ENCODE results near the gene COA1. TPM values are rescaled to one million over a fixed set of nuclear protein-coding genes. Genes with fewer than 3 reads are reported as not detected.
"Not testable (repeated sequence)": the region's sequence is repeated elsewhere in the genome, so short reads cannot be mapped to it uniquely, and the experiment has no call there.

Gene COA1
- total RNA-seq, 1 donor from 2014 or later = 77.8 TPM

GRCh38 chr7:43729924-43730248, 563 bp upstream of the COA1 start:
- DNase-seq (ENCODE audit: low read depth) = no peak

- no peak for DNase-seq (ENCODE audit: low read depth)
These were observed 1.8 kb downstream of the COA1 start for GRCh38 chr7:43727494-43727893.

- DNase-seq (ENCODE audit: low read depth) = no peak
These were observed 2.3 kb downstream of the COA1 start for GRCh38 chr7:43727003-43727402.

DNA sequence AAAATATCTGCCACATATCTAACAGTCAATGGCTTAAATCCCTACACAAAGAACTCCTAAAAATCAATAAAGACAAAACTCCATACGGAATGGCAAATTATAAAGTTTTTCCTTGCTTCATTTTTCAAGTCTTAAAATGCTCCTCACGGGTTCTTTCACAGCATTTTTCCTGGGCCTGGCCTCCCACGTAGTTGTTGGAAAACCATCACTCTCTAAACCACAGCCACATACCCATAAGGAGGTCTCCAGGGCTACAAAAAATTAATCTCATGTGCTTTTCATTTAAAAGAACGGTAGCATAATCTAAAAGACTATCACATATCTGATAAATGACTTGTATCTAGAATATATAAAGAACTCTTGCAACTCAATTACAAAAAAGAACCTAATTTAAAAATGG, 2.9 kb downstream of the COA1 start:
- no peak for DNase-seq (ENCODE audit: low read depth)

GRCh38 chr7:43725251-43725650, 4.1 kb downstream of the COA1 start:
- no peak for DNase-seq (ENCODE audit: low read depth)

DNA sequence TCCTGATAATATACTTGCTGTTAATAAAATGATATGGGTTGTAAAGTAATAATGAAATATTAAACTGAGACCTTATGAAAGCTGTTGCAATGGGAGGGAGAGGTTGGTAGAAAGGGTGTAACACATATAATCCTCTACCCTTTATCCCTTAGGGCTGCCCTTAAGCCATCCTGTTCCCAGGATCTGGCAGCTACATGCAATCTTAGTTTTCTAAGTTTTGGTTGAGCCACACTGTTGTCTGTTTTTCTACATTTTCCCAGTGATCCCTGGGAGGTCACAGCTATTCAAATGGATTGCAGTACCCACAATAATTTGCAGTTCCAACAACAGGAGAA, 6.3 kb downstream of the COA1 start:
- DNase-seq (ENCODE audit: low read depth) = no peak

DNA sequence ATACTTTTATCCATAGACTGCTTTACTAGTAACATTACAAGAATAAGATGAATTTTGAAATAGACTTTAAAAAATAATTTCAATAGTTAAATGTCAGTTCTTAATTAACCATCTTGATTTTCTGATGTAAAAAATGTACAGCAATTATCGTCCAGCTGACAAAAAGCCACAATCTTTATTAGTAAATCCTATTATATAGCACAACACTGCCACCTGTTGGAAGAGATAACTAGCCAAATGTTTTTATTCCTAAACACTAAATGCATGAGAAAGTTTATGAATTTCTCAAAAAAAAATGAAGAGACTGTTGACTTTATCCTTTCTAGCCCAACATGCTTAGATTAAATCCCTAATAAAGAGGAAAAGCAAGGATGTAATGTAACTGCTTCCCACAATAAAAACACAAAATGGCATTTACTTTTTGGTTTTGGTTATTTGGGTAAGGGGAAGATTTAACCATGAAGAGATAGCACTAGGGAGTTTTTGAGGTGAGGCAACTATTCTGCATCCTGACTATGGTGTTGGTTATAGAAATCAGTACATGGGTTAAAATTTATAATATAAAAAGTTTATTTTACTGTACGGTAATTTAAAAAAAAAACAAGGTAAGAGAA, 8.0 kb downstream of the COA1 start:
- peak; percentile 75 for DNase-seq (ENCODE audit: low read depth)

- DNase-seq (ENCODE audit: low read depth) = no peak
These were observed 12.7 kb downstream of the COA1 start for GRCh38 chr7:43716598-43716997.

DNA sequence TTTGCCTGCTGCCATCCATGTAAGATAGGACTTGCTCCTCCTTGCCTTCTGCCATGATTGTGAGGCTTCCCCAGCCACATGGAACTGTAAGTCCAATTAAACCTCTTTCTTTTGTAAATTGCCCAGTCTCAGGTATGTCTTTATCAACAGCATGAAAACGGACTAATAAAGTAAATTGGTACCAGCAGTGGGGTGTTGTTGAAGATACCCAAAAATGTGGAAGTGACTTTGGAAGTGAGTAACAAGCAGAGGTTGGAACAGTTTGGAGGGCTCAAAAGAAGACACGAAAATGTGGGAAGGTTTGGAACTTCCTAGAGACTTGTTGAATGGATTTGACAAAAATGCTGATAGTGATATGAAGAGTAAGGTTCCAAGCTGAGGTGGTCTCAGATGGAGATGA, 13.4 kb downstream of the COA1 start:
- DNase-seq (ENCODE audit: low read depth) = not testable (repeated sequence)

DNA sequence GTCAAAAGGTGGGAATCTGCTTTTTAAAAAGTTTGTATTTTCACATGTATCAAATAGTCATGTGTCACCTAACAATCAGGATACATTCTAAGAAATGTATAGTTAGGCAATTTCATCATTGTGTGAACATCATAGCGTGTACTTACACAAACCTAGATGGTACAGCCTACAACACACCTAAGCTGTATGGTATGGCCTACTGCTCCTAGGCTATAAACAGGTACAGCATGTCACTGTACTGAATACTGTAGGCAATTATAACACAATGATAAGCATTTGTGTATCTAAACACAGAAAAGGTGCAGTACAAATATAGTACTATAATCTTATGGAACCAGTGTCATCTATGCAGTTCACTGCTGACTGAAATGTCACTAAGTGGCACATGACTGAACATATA, 17.8 kb downstream of the COA1 start:
- no peak for DNase-seq (ENCODE audit: low read depth)

DNA sequence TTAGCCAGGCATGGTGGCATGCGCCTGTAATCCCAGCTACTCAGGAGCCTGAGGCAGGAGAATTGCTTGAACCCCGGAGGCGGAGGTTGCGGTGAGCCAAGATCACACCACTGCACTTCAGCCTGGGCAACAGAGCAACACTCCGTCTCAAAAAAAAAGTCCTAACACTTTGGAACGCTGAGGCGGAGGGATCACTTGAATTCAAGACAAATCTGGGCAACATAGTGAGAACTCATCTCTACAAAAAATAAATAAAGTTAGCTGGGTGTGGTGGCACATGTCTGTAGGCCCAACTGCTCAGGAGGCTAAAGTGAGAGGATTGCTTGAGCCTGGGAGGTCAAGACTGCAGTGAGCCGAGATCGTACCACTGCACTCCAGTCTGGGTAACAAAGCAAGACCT, 21.3 kb downstream of the COA1 start:
- DNase-seq (ENCODE audit: low read depth) = not testable (repeated sequence)

DNA sequence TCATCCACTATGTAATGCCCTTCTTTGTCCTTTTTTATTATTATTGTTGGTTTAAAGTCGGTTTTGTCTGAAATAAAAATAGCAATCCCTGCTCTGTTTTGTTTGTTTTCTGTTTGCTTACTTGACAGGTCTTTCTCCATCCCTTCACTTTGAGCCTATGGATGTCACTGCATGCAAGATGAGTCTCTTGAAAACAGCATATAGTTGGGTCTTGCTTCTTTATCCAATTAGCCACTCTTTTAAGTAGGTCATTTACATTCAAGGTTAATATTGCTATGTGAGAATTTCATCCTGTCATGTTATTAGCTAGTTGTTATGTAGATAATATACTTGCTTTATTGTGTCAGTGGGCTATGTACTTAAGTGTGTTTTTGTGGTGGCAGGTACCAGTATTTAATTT, 25.8 kb downstream of the COA1 start:
- DNase-seq (ENCODE audit: low read depth) = no peak

DNA sequence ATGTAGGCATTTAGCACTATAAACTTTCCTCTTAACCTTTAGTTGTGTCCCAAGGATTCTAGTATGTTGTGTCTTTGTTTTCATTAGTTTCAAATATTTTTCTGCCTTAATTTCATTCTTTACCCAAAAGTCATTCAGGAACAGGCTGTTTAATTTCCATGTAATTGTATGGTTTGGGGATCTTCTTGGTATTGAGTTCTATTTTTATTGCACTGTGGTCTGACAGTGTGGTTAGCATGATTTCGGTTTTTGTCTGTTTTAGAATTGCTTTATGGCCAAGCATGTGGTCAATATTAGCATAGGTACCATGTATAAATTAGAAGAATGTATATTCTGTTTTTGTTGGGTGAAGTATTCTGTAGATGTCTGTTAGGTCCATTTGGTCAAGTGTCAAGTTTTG, 26.3 kb downstream of the COA1 start:
- DNase-seq (ENCODE audit: low read depth) = no peak

- DNase-seq (ENCODE audit: low read depth) = no peak
These were observed 27.4 kb downstream of the COA1 start for GRCh38 chr7:43701929-43702328.

- no peak for DNase-seq (ENCODE audit: low read depth)
These were observed 27.8 kb downstream of the COA1 start for GRCh38 chr7:43701500-43701854.

- DNase-seq (ENCODE audit: low read depth) = no peak
These were observed 28.4 kb downstream of the COA1 start for GRCh38 chr7:43700646-43701499.

DNA sequence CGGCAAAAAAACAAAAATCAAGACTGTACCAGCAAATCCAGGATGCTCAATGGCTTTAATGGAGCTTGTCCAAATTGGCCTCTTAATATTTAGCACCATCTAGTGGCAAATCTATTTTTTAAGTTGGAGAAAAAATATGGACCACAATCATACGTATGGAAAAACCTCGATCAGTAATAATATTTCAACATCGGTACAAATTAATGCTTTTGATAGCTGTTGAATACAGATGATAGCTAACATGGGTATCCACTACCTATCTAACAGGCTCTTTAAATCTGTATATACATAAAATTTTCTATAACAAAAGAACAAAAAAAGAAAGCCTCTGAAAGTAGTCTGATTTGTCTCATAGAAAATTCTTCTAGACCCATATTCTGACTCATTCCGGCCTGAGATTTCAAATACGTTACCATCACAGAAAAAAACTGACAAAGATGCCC, 29.2 kb downstream of the COA1 start:
- peak; percentile 75 for DNase-seq (ENCODE audit: low read depth)

- no peak for DNase-seq (ENCODE audit: low read depth)
These were observed 30.7 kb downstream of the COA1 start for GRCh38 chr7:43698460-43699255.

DNA sequence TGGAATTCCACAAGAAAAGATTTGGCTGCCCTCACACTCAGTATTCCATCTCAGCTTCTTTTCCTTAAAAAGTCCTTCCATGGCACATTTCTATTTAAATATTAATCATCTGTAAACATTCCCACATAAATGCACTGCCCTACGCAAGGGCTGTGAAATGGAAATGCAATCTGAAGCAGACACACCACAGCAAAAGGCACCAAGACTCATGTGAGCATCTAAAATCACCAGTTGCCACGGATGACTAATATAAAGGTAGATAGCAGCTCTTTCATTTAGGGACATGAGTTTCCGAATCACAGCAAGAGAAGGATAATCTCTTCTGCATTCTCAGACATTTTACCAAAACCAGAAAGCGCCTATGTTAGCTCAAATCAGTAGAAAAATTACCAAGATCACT, 31.6 kb downstream of the COA1 start:
- no peak for DNase-seq (ENCODE audit: low read depth)

DNA sequence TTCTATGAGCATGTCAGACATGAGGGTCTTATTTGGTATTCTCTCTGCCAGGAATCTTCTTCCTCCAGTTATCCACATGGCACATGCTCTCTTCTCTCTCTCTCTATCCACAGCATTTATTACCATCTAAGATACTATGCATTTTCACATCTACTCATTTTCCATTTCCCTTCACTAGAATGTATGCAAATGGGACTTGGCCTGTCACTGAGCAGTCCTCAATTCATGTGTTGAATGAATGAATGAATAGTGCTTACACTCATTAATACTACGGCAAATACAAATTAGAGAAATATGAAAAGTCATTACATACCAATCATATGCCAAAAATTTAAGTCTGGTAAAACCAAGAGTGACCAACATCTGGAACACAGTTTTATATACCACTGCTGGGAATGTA, 34.0 kb downstream of the COA1 start:
- DNase-seq (ENCODE audit: low read depth) = no peak

DNA sequence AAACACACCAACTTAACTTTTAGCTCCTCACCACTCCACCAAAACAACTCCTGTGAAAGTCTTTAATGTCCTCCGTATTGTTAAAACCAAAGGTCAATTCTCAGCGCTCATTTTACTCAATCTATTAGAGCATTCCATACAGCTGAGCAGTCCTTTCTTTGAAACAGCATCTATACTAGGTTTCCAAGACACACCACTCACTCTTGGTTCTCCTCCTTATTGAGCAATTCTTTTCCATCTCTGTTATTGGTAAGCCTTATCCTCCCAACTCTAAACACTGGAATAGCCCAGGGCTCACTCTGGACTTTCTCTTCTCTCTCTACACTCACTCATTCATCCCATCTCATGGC, 34.9 kb downstream of the COA1 start:
- no peak for DNase-seq (ENCODE audit: low read depth)

- peak; percentile 18 for DNase-seq (ENCODE audit: low read depth)
These were observed 35.5 kb downstream of the COA1 start for GRCh38 chr7:43693687-43694398.
